AG04449 (cell line): ENCODE measurements around the gene BRD3OS.

Experiments
- CTCF ChIA-PET: fragments of 350-600 bp; formaldehyde crosslinking; extraction: SDS; loops from one replicate; lab custom pipeline; 2021; ENCODE audit warnings: antibody characterized with exemption; lab: Yijun Ruan, JAX
- POLR2A ChIA-PET: fragments of 400-600, 350-600 bp; formaldehyde crosslinking; extraction: SDS; loops from one replicate; lab custom pipeline; 2020; ENCODE audit warnings: antibody characterized with exemption, inconsistent platforms; lab: Yijun Ruan, JAX
- DNase-seq: peaks from one replicate; pipeline ENCODE4 v3.0.0-alpha.2; 2010; ENCODE audit warnings: low read depth, low spot score
- H3K4me3 ChIP-seq: 2 replicates; pipeline ENCODE4 v1.5.1; 2011; ENCODE audit warnings: low read depth, mild to moderate bottlenecking, control low read depth, low read length
- CTCF ChIP-seq: IDR thresholded peaks from one replicate; pipeline ENCODE4 v1.5.1; 2011; ENCODE audit warnings: mild to moderate bottlenecking, moderate library complexity, low read length, control low read depth, inconsistent platforms; ENCODE audit not compliant: insufficient read depth; ENCODE audit errors: missing control alignments

The BRD3OS gene

GRCh38 chr9:134061688-134062371 lies 36.5 kb downstream of the BRD3OS start:
- no peak for TF ChIP-seq CTCF
- POLR2A ChIA-PET: no interaction called here
- no peak for DNase-seq
- CTCF ChIA-PET: interaction anchor here (1.3 kb wide), 1 partner anchor 10 kb away, joined by 3 read pairs; no protein-coding TSS in a partner anchor
- H3K4me3 ChIP-seq: no peak overlapping the region

DNA sequence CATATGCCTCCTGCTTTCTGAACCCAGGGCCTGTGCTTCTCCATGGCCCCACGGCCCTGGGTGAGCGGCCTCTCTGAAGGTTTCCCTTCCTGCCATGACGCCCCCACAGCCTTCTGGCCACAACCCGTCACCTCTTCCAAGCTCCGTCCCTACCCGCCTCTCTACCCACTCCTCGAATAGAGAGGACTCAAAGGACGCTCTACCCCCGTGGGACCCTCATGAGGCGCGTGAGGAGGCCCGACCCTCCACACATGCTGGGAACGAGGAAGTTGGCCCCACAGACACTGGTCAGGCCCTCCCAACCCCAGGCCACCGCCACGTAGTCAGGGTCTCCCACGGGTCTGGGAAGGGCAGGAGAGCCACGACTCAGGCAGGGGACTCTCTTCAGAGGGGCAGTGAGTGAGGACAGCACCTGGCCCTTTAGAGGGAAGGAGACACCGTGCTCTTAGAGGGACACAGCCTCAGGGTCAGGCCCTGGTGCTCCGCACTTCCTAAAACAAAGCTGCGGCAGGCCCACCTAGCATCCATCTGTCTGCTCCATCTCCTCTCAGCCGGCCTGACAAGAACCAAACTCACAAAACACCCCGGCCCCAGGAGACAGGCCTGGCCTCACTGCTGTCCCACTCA lies 37.3 kb downstream of the BRD3OS start:
- ChIA-PET POLR2A (no interaction called here), CTCF (interaction anchor here (1.3 kb wide), 1 partner anchor 10 kb away, joined by 3 read pairs; no protein-coding TSS in a partner anchor)
- DNase-seq: no peak
- H3K4me3 ChIP-seq: no peak overlapping the region
- no peak for TF ChIP-seq CTCF

GRCh38 chr9:134063088-134063570 lies 37.8 kb downstream of the BRD3OS start:
- ChIA-PET POLR2A (no interaction called here), CTCF (no interaction called here)
- no peak for DNase-seq
- TF ChIP-seq CTCF: no peak
- H3K4me3 ChIP-seq: no peak overlapping the region

DNA sequence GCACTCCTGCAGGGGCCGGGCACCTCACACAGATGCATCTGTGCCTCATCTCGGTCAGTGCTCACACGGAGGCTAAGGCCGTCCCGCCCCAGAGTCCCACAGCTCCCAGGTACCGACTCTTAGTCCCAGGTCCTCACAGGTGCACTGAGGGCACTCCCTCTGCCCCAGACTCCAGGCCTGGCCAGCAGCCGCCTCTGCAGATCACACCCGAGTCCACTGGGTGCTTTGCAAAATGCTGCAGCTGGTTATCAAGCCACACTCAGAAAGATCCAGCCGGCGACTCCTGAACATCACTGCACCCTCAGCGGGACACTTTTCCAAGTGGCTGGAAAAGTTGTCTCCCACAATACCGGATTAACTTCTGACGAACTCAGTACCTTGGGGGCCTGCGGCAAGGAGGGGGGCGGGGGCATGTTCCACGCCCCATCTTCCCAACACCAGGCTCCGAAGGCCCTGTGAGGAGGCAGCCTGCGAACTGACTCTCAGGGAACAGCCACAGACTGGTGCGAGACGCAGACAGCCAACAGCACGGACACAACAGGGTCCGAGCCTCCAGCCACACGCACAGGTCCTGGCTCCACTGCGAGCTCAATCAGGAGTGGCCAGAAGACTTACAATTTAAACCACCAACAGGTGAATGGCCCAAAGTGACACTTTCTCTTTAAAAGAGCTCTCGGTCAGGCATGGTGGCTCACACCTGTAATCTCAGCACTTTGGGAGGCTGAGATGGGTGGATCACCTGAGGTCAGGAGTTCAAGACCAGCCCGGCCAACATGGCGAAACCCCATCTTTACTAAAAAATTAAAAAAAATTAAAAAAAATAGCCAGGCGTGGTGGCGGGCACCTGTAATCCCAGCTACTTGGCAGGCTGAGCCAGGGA lies 38.5 kb downstream of the BRD3OS start:
- no peak overlapping the region for H3K4me3 ChIP-seq
- DNase-seq: no peak
- POLR2A ChIA-PET: no interaction called here
- TF ChIP-seq CTCF: no peak
- CTCF ChIA-PET: interaction anchor here (1.2 to 1.7 kb wide), 2 partner anchors 13 to 35 kb away, joined by 3 to 4 read pairs; no protein-coding TSS in a partner anchor

DNA sequence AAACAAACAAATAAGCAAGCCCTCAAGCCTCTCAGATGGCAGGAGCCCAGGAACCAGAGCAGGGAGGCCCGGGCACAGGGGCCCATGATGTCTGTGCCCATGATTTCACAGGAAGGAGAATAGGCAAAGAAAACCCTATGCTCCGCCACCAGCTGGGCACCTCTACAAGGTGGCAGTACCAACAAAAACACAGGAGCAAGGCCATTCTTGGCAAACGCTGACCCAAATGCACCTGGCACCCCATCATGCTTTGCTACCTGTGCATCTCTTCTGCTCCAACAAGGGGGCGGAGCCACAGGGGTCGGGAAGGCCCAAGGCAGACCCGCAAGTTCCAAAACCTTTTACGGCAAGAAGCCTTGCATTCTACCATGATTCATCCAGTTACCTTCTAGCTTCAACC lies 39.4 kb downstream of the BRD3OS start:
- no peak overlapping the region for H3K4me3 ChIP-seq
- no peak for TF ChIP-seq CTCF
- CTCF ChIA-PET: interaction anchor here (1.2 to 2.2 kb wide), 4 partner anchors 9 to 98 kb away, joined by 3 to 5 read pairs (median 4); no protein-coding TSS in a partner anchor
- POLR2A ChIA-PET: no interaction called here
- no peak for DNase-seq
